Spleen (tissue), 13 donors: Measurements from ENCODE around the gene LRATD1. TPM values are rescaled to one million over a fixed set of nuclear protein-coding genes. Genes with fewer than 3 reads are reported as not detected.
A peak's percentile ranks its signal among the peaks of the same experiment; 100 is the strongest.

Experiments used
- DNase-seq: peaks from one replicate; pipeline ENCODE4 v3.0.0-alpha.2; 2020
- H3K27ac ChIP-seq, 8 donors: fragments of 200-600 bp; sonication (generic) in 7 of 8; 1 replicate in 4 of 8; 2 replicates in 4 of 8; pipeline versions ENCODE4 v1.5.0 to v1.8.0; 2016 to 2021; ENCODE audit warnings: inconsistent platforms in 4 of 8, mild to moderate bottlenecking in 4 of 8, moderate library complexity in 1 of 8
- H3K27me3 ChIP-seq, 7 donors: fragments of 200-600 bp; sonication (generic) in 6 of 7; replicated peaks in 1 of 7; 1 replicate in 4 of 7; 2 replicates in 3 of 7; pipeline versions ENCODE4 v1.5.0 to v1.8.0; 2016 to 2021; ENCODE audit warnings: inconsistent platforms in 3 of 7, mild to moderate bottlenecking in 1 of 7
- H3K36me3 ChIP-seq, 6 donors: fragments of 200-600 bp; sonication (generic) in 5 of 6; 1 replicate in 4 of 6; 2 replicates in 2 of 6; pipeline versions ENCODE4 v1.5.0 to v1.8.0; 2016 to 2021; ENCODE audit warnings: inconsistent platforms in 2 of 6
- H3K4me1 ChIP-seq, 6 donors: fragments of 200-600 bp; sonication (generic) in 5 of 6; 1 replicate in 3 of 6; 2 replicates in 3 of 6; pipeline versions ENCODE4 v1.5.0 to v1.8.0; 2016 to 2021; ENCODE audit warnings: inconsistent platforms in 3 of 6
- H3K4me3 ChIP-seq, 8 donors: fragments of 200-600 bp; sonication (generic) in 7 of 8; 1 replicate in 4 of 8; 2 replicates in 4 of 8; pipeline versions ENCODE4 v1.5.0 to v1.8.0; 2016 to 2021; ENCODE audit warnings: inconsistent platforms in 4 of 8, mild to moderate bottlenecking in 4 of 8, moderate library complexity in 2 of 8
- H3K9me3 ChIP-seq, 8 donors: fragments of 200-600 bp; sonication (generic) in 7 of 8; 1 replicate in 4 of 8; 2 replicates in 4 of 8; pipeline versions ENCODE4 v1.5.0 to v1.8.0; 2016 to 2021; ENCODE audit warnings: inconsistent platforms in 4 of 8
- POLR2A ChIP-seq, 3 donors: fragments of 450-650 bp; IDR thresholded peaks; one replicate each; pipeline ENCODE4 v1.5.1; 2017; ENCODE audit warnings: antibody characterized with exemption in 3 of 3, mild to moderate bottlenecking in 1 of 3
- POLR2AphosphoS5 ChIP-seq, 3 donors: sonication (generic); formaldehyde crosslinking; IDR thresholded peaks; one replicate each; pipeline ENCODE4 v1.5.1; 2017; ENCODE audit warnings: antibody characterized with exemption in 3 of 3
- WGBS, 5 donors: extraction: QIAGEN DNeasy Blood & Tissue Kit in 3 of 5; methylation state at CpG; one replicate each; pipeline versions ENCODE4 v1.1.5 to v1.1.7; 2013 to 2018; 5-methylcytosine and 5-hydroxymethylcytosine counted together
- intact Hi-C: fragments of 100-400 bp; cut with DNase I; formaldehyde crosslinking; loops from one replicate; pipeline ENCODE4 v1.15.0; 2023; ENCODE audit warnings: low total_unique reads
- long read RNA-seq, 2 donors: transcript quantifications; one replicate each; lab custom pipeline, GENCODE V29; 2026
- polyA plus RNA-seq, 3 donors: library from polyadenylated mRNA; stranded (reverse); fragments of 200-250 nt; gene quantifications; one replicate each; pipeline ENCODE4 v1.2.1, GENCODE V29; 2013
- total RNA-seq, 7 donors: library from RNA; depleted of rRNA in 3 of 7; stranded (reverse); fragments of >200 nt in 3 of 7; fragmentation: NEBNext Ultra II Directional in 4 of 7; extraction: Animal tissue kit (Norgen Biotek cat#: 25700) in 4 of 7; gene quantifications; one replicate each; pipeline versions ENCODE4 v1.1.0 to v1.2.1, GENCODE V29; 2016 to 2021
- TF ChIP-seq, protein P1 (sequence below), 11 experiments: fragments of 200-600 bp in 7 of 11; fragments of 450-650 bp in 4 of 11; sonication (generic) in 4 of 11; IDR thresholded peaks in 8 of 11; conservative IDR thresholded peaks in 3 of 11; 1 replicate in 7 of 11; 2 replicates in 4 of 11; pipeline versions ENCODE4 v1.4.0 to v1.8.0; 2016 to 2021; ENCODE audit warnings: antibody characterized with exemption in 11 of 11, inconsistent platforms in 4 of 11, mild to moderate bottlenecking in 1 of 11
- donor health status: healthy with polysubstance abuse.
- donor health status: DM: no; HTN: no; CAD: no; lungs with moderate emphysema.
- donor health status: DM: no; HTN: no; CAD: no.
- donor health status: Bipolar disorder and iron deficiency.
- donor health status: healthy.
- donor health status: DM: no; HTN: no; CAD: no.
- donor health status: DM: yes; HTN: yes; CAD: no.

The LRATD1 gene, protein sequence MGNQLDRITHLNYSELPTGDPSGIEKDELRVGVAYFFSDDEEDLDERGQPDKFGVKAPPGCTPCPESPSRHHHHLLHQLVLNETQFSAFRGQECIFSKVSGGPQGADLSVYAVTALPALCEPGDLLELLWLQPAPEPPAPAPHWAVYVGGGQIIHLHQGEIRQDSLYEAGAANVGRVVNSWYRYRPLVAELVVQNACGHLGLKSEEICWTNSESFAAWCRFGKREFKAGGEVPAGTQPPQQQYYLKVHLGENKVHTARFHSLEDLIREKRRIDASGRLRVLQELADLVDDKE
- total RNA-seq (1 to 10 TPM in 1 of 7 donors, under 1 TPM in 6; 0.13 to 1.1 (median 0.34) TPM), polyA plus RNA-seq (under 1 TPM; 0.22 to 0.65 (median 0.29) TPM)
- long read RNA-seq, donor 1, partial matches to known transcripts: 0 of 1 reads
- long read RNA-seq, donor 1, other reads (novel, unspliced or antisense): 0 of 1 reads
- long read RNA-seq, donor 2, partial matches to known transcripts: 0 of 1 reads
- long read RNA-seq, donor 2, other reads (novel, unspliced or antisense): 0 of 1 reads

DNA sequence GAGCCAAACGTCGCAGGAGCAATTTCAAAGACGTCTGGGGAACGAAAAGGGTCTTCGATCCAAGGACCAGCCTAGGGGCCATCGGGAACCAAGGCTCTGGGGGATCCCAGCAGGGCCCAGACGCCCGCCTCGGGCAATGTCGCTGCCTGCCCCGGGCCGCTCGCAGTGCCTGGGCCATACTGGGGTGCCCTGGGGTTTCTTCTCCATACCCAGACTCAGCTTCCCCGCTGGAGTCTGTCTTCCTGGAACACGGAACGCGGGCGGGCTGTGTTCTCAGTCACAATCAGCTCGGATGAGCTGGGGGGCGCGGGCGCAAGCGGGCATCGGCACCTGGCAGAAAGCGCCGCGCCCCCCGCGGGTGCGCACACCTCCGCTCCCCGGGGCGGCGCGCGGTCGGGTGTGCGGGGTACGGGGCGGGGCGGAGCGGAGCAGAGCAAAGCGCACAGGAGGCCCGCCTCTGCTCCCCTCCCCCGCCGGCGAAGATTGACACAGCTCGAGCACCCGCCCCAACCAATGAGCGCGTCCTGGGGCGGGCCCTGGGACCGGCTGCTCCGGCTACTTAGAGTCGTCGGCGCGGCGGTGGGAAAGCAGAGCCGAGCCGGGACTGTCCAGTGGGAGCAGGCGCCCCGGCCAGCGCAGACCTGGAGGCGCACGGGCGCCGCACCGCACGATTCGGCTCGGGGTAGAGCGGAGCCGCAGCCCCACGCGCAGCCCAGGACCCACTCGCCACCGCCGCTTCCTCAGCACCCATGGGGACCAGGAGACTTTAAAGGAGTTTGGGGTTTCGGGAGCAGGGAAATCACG, at the start of gene LRATD1:
Gene LRATD1 (plus strand): TSS at position 585 of the 804 bp plus-strand sequence. CDS start 1,263 bp downstream, outside the sequence.
- Histone ChIP-seq H3K27me3 (peaks cover 0 to 81% (median 45%) of the 10 kb centered on the region in 7 donors), H3K4me3 (peak within 1 kb of the TSS; percentile 14 to 59 (median 32)), H3K27ac (no peak within 1 kb of the TSS), H3K9me3 (peaks cover 0 to 7% (median 0%) of the 10 kb centered on the region in 8 donors), H3K36me3 (no peaks in the 10 kb centered on the region), H3K4me1 (peaks cover 0 to 35% (median 19%) of the 10 kb centered on the region in 6 donors)
- intact Hi-C loops: no loop called here
- TF ChIP-seq POLR2A (IDR thresholded peaks at IDR 0.05) (no peak), POLR2AphosphoS5 (IDR thresholded peaks at IDR 0.05) (peak; percentile 21 to 70 (median 68))
- TF ChIP-seq, protein P1, sequence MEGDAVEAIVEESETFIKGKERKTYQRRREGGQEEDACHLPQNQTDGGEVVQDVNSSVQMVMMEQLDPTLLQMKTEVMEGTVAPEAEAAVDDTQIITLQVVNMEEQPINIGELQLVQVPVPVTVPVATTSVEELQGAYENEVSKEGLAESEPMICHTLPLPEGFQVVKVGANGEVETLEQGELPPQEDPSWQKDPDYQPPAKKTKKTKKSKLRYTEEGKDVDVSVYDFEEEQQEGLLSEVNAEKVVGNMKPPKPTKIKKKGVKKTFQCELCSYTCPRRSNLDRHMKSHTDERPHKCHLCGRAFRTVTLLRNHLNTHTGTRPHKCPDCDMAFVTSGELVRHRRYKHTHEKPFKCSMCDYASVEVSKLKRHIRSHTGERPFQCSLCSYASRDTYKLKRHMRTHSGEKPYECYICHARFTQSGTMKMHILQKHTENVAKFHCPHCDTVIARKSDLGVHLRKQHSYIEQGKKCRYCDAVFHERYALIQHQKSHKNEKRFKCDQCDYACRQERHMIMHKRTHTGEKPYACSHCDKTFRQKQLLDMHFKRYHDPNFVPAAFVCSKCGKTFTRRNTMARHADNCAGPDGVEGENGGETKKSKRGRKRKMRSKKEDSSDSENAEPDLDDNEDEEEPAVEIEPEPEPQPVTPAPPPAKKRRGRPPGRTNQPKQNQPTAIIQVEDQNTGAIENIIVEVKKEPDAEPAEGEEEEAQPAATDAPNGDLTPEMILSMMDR (IDR thresholded peaks at IDR 0.05 in 8 of 11, conservative IDR thresholded peaks at IDR 0.05 in 3 of 11): no peak
- DNase-seq: peak; percentile 73
- 4 to 18% (median 5%) methylated on average over 22 to 81 of the region's 81 CpGs for WGBS, 5 donors

DNA sequence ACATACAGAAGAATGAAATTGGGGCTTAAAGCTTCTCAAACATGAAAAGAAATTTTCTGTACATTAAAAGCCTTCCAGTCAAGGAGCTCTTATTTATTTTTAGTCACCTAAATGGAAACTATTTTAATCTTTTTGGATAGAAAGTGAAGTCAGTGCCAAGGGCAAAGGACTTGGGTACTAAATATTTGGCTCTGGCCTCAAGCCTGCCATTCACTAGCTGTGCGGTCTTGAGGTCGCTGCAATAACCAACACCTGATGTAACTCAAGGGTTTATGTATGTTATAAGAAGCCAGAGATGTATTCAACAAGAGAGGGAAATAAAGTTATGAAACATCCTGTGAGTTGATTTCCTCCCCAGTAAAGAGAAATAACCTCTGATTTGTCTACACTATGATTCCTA, 49.5 kb upstream of the LRATD1 start:
- TF ChIP-seq, protein P1 (IDR thresholded peaks at IDR 0.05 in 8 of 11, conservative IDR thresholded peaks at IDR 0.05 in 3 of 11): no peak
- TF ChIP-seq POLR2A (IDR thresholded peaks at IDR 0.05): no peak
- TF ChIP-seq POLR2AphosphoS5 (IDR thresholded peaks at IDR 0.05): no peak
- no peak overlapping the region for H3K4me3 ChIP-seq
- no peaks in the 10 kb centered on the region for H3K27me3 ChIP-seq
- no peak overlapping the region for H3K27ac ChIP-seq
- no peaks in the 10 kb centered on the region for H3K4me1 ChIP-seq
- no peaks in the 10 kb centered on the region for H3K9me3 ChIP-seq
- WGBS, 5 donors: 85 to 95% (median 92%) methylated on average over 2 of the region's 2 CpGs
- no peaks in the 10 kb centered on the region for H3K36me3 ChIP-seq
- no peak for DNase-seq
- intact Hi-C loops: no loop called here

DNA sequence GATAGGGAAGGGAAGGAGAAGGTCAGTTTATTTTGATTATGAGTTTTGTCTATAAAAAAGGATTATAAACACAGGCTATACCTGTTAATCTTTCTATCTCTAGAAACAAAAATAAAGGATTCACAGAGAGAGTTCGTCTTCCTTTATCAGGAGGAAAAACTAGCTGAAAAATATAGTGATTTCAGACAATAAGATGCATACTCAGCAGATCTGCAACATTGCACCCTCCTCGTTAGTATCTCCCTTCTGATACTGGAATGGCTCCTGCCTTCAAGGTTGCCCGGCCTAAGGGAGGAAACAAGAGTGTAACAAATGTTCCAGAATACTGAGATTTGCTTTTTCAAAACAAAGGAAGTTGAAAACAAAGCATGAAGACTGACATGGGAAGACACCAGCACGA, 48.7 kb upstream of the LRATD1 start:
- 44 to 59% (median 49%) methylated on average over 4 of the region's 4 CpGs for WGBS, 5 donors
- Histone ChIP-seq H3K27me3 (no peaks in the 10 kb centered on the region), H3K27ac (no peak overlapping the region), H3K4me3 (no peak overlapping the region), H3K4me1 (no peaks in the 10 kb centered on the region), H3K36me3 (no peaks in the 10 kb centered on the region), H3K9me3 (no peaks in the 10 kb centered on the region)
- intact Hi-C loops: no loop called here
- TF ChIP-seq POLR2AphosphoS5 (IDR thresholded peaks at IDR 0.05): no peak
- no peak for TF ChIP-seq POLR2A (IDR thresholded peaks at IDR 0.05)
- TF ChIP-seq, protein P1 (IDR thresholded peaks at IDR 0.05 in 8 of 11, conservative IDR thresholded peaks at IDR 0.05 in 3 of 11): no peak
- DNase-seq: no peak
